Measurements from ENCODE around the gene SPRR2B.

DNA sequence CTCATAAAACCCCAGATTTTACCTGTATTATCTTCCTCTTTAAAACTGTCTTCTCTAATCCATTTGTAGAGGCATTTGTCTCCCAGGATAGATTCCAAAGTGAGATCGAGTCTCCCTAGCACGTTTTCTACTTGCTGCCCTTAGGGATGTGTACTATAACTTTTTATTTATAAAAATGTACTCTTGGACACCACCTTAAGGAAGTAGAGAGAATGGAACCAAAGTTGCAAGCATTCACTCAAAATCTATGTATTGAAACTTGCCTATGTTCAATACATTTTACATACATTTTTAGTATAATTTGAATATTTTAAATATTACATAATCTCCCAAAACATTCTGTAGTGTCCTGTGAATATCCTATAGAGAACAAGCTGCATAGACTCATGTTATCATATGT lies 13.3 kb downstream of the SPRR2B start:
- TF ChIP-seq EZH2 (optimal IDR thresholded peaks at IDR 0.05; ENCODE audit: low read depth, low read length) (no peak), EZH2phosphoT487 (IDR thresholded peaks at IDR 0.05; ENCODE audit: low read length) (no peak)
- TF ChIP-seq, protein P1, sequence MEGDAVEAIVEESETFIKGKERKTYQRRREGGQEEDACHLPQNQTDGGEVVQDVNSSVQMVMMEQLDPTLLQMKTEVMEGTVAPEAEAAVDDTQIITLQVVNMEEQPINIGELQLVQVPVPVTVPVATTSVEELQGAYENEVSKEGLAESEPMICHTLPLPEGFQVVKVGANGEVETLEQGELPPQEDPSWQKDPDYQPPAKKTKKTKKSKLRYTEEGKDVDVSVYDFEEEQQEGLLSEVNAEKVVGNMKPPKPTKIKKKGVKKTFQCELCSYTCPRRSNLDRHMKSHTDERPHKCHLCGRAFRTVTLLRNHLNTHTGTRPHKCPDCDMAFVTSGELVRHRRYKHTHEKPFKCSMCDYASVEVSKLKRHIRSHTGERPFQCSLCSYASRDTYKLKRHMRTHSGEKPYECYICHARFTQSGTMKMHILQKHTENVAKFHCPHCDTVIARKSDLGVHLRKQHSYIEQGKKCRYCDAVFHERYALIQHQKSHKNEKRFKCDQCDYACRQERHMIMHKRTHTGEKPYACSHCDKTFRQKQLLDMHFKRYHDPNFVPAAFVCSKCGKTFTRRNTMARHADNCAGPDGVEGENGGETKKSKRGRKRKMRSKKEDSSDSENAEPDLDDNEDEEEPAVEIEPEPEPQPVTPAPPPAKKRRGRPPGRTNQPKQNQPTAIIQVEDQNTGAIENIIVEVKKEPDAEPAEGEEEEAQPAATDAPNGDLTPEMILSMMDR (IDR thresholded peaks at IDR 0.05; ENCODE audit: low read length), result peak; percentile 11; the same call in 1 of the 2 replicates

Measured in MM.1S (cell line).